Gastrocnemius medialis (tissue), 4 donors: Measurements from ENCODE around the gene ZNRF3.

Source experiments
- CTCF ChIP-seq, 5 experiments: fragments of 450-650 bp in 3 of 5; fragments of 200-600 bp in 2 of 5; sonication (generic) in 2 of 5; IDR thresholded peaks in 4 of 5; conservative IDR thresholded peaks in 1 of 5; 1 replicate in 4 of 5; 2 replicates in 1 of 5; pipeline ENCODE4 v1.5.1; 2016 to 2019; ENCODE audit warnings: antibody characterized with exemption in 5 of 5, mild to moderate bottlenecking in 3 of 5, moderate library complexity in 3 of 5
- POLR2A ChIP-seq, 2 donors: fragments of 450-650 bp; IDR thresholded peaks; one replicate each; pipeline ENCODE4 v1.6.1; 2017; ENCODE audit warnings: antibody characterized with exemption in 2 of 2, mild to moderate bottlenecking in 2 of 2, moderate library complexity in 2 of 2

DNA sequence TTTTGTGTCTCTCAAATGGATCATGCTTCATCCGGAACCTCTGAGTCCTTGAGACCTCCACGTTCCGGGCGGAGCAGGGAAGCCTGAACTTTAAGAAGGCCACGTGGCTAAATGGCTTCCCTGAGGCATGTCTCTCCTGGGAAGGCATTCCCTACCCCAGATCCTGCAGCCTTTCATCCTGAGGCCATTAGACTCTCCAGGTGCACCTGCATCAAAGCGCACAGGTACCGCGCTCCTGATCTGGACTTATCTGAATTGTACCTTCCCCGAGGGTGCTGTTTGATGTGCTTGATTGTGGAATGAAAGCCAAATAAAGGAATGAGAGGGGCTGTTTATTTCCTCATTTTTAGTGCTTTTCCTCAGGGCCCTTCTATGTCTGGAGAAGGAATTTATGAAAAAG is 155.8 kb downstream of the ZNRF3 start:
- TF ChIP-seq CTCF (IDR thresholded peaks at IDR 0.05 in 4 of 5, conservative IDR thresholded peaks at IDR 0.05 in 1 of 5): no peak
- no peak for TF ChIP-seq POLR2A (IDR thresholded peaks at IDR 0.05)
